Endothelial cell of umbilical vein (primary cell): ENCODE data around the gene H3-3A. TPM values are rescaled to one million over a fixed set of nuclear protein-coding genes. Genes with fewer than 3 reads are reported as not detected.

Experiments used
- BruUV-seq: library from RNA; stranded (reverse); fragments of 400-500 nt; replicated peaks from 2 replicates; lab custom pipeline; 2021; lab: Mats Ljungman, UMichigan
- CTCF ChIA-PET: fragments of 300-600, 350-600 bp; sonication (Branson Sonifier 250); formaldehyde crosslinking; loops from one replicate; lab custom pipeline; 2021; ENCODE audit warnings: antibody characterized with exemption, inconsistent platforms; lab: Charles Lee
- POLR2A ChIA-PET: fragments of 300-600, 350-600 bp; sonication (Branson Sonifier 250); formaldehyde crosslinking; loops from one replicate; lab custom pipeline; 2021; ENCODE audit warnings: antibody characterized with exemption, inconsistent platforms; lab: Charles Lee
- DNase-seq: peaks from one replicate; pipeline ENCODE4 v3.0.0-alpha.2; 2011; ENCODE audit warnings: low read depth, low spot score
- FAIRE-seq: peaks from 2 replicates; lab custom pipeline; 2011; peaks lifted over from hg19 to GRCh38; lab: Jason Lieb, UNC
- H2AFZ ChIP-seq: 2 replicates; pipeline ENCODE4 v1.6.0; 2012; ENCODE audit warnings: low read depth, low read length, control low read depth, inconsistent platforms
- H3K27ac ChIP-seq: 2 replicates; pipeline ENCODE4 v1.5.1; 2011; ENCODE audit warnings: low read depth, mild to moderate bottlenecking, control low read depth, low read length, moderate library complexity; ENCODE audit not compliant: insufficient read depth
- H3K27me3 ChIP-seq, 2 experiments: 2 replicates each; pipeline versions ENCODE4 v1.6.0 to v1.6.1; 2011; ENCODE audit warnings: low read length in 2 of 2, mixed read lengths in 1 of 2; ENCODE audit not compliant: control insufficient read depth in 2 of 2, insufficient read depth in 2 of 2
- H3K36me3 ChIP-seq, 2 experiments: 2 replicates in 1 of 2; 3 replicates in 1 of 2; pipeline ENCODE4 v1.5.1; 2011; ENCODE audit warnings: low read length in 2 of 2, mild to moderate bottlenecking in 1 of 2, moderate library complexity in 1 of 2; ENCODE audit not compliant: control insufficient read depth in 2 of 2, insufficient read depth in 2 of 2; ENCODE audit errors: extremely low read depth in 1 of 2
- H3K4me1 ChIP-seq: 3 replicates; pipeline ENCODE4 v1.5.1; 2011; ENCODE audit warnings: mild to moderate bottlenecking, low read length; ENCODE audit not compliant: control insufficient read depth, insufficient read depth; ENCODE audit errors: extremely low read depth
- H3K4me2 ChIP-seq: 2 replicates; pipeline ENCODE4 v1.6.1; 2011; ENCODE audit warnings: low read length, control low read depth, mixed read lengths; ENCODE audit not compliant: insufficient read depth
- H3K4me3 ChIP-seq, 3 experiments: fragments of 200-600 bp in 1 of 3; sonication (generic), shearing (Covaris generic) in 1 of 3; replicated peaks in 1 of 3; 2 replicates each; pipeline ENCODE4 v1.5.1; 2011 to 2016; ENCODE audit warnings: control low read depth in 3 of 3, low read length in 3 of 3, mild to moderate bottlenecking in 2 of 3, inconsistent platforms in 1 of 3, low read depth in 1 of 3, moderate library complexity in 1 of 3; ENCODE audit not compliant: insufficient read depth in 1 of 3
- H3K79me2 ChIP-seq: 2 replicates; pipeline ENCODE4 v1.6.0; 2012; ENCODE audit warnings: low read length, inconsistent platforms; ENCODE audit not compliant: control insufficient read depth, insufficient read depth
- H3K9ac ChIP-seq: replicated peaks from 2 replicates; pipeline ENCODE3; 2011; ENCODE audit warnings: low read length, control low read depth; ENCODE audit not compliant: insufficient read depth; ENCODE audit errors: extremely low read depth
- H3K9me1 ChIP-seq: replicated peaks from 3 replicates; pipeline ENCODE4 v1.6.0; 2011; ENCODE audit warnings: mild to moderate bottlenecking, low read length; ENCODE audit not compliant: control insufficient read depth, insufficient read depth; ENCODE audit errors: extremely low read depth
- H3K9me3 ChIP-seq: replicated peaks from 2 replicates; pipeline ENCODE4 v1.5.1; 2012; ENCODE audit warnings: low read length, inconsistent platforms; ENCODE audit not compliant: control insufficient read depth, insufficient read depth
- H4K20me1 ChIP-seq: replicated peaks from 2 replicates; pipeline ENCODE3; 2011; ENCODE audit warnings: mild to moderate bottlenecking, low read length; ENCODE audit not compliant: control insufficient read depth, insufficient read depth; ENCODE audit errors: extremely low read depth
- EZH2 ChIP-seq: IDR thresholded peaks from 2 replicates; pipeline ENCODE4 v1.6.1; 2012; ENCODE audit warnings: borderline replicate concordance, low read depth, mild to moderate bottlenecking, moderate library complexity, low read length, inconsistent platforms; ENCODE audit not compliant: severe bottlenecking
- FOS ChIP-seq: IDR thresholded peaks from 2 replicates; pipeline ENCODE4 v1.6.1; 2011; ENCODE audit warnings: mild to moderate bottlenecking, low read length, moderate library complexity, borderline replicate concordance; ENCODE audit not compliant: insufficient read depth
- JUN ChIP-seq: IDR thresholded peaks from 2 replicates; pipeline ENCODE4 v1.6.1; 2011; ENCODE audit warnings: borderline replicate concordance, low read depth; ENCODE audit not compliant: insufficient read length, insufficient read depth
- POLR2A ChIP-seq: IDR thresholded peaks from 2 replicates; pipeline ENCODE4 v1.6.1; 2012; ENCODE audit warnings: low read depth, mild to moderate bottlenecking, control low read depth, low read length
- POLR2AphosphoS5 ChIP-seq: IDR thresholded peaks from 2 replicates; pipeline ENCODE4 v1.6.1; 2012; ENCODE audit warnings: low read depth, mild to moderate bottlenecking, control low read depth, low read length, moderate library complexity; ENCODE audit not compliant: insufficient read depth
- dilution Hi-C: fragments of 300-500 bp; cut with MboI; formaldehyde crosslinking; loops from one replicate; pipeline ENCODE4 v1.15.0; 2019; ENCODE audit warnings: low sequenced_read_pairs; ENCODE audit not compliant: extremely low pct_ligation_motif_present
- intact Hi-C: fragments of 100-400 bp; cut with micrococcal nuclease; formaldehyde crosslinking; loops from one replicate; pipeline ENCODE4 v1.10.0; 2022
- polyA plus RNA-seq, 4 experiments: library from polyadenylated mRNA; depleted of rRNA in 3 of 4; stranded (reverse) in 3 of 4; unstranded in 1 of 4; fragments of >200 nt; gene quantifications; 2 replicates each; pipeline versions ENCODE4 v1.2.1 to v1.2.3, GENCODE V29; 2011 to 2012; ENCODE audit warnings: missing spikeins in 1 of 4
- total RNA-seq: library from RNA; stranded (reverse); gene quantifications from 2 replicates; pipeline ENCODE4 v1.2.3, GENCODE V29; 2021
- TF ChIP-seq, protein P1 (sequence below), 2 donors: IDR thresholded peaks; 1 replicate in 1 of 2; 2 replicates in 1 of 2; pipeline ENCODE4 v1.5.1; 2011; ENCODE audit warnings: low read length in 2 of 2, mild to moderate bottlenecking in 2 of 2, moderate library complexity in 2 of 2, control low read depth in 1 of 2, inconsistent platforms in 1 of 2, low read depth in 1 of 2; ENCODE audit not compliant: insufficient read depth in 1 of 2; ENCODE audit errors: extremely low read depth in 1 of 2
- TF ChIP-seq, protein P2 (sequence below): IDR thresholded peaks from 2 replicates; pipeline ENCODE4 v1.6.1; 2011; ENCODE audit not compliant: insufficient read depth, insufficient read length

The H3-3A gene
- total and polyA plus RNA-seq, 2 donors (not counting 3 experiments of a cell fraction or from before 2014, with no cell fraction given): 426 to 477 TPM

GRCh38 chr1:226111883-226112261, 49.4 kb downstream of the H3-3A start:
- Histone ChIP-seq H2AFZ (no peak overlapping the region), H3K9ac (no peak overlapping the region), H3K4me1 (peaks cover 13% of the 10 kb centered on the region), H3K4me3 (no peak overlapping the region), H3K9me3 (no peaks in the 10 kb centered on the region), H3K9me1 (no peaks in the 10 kb centered on the region), H3K4me2 (no peak overlapping the region), H3K27ac (no peak overlapping the region), H3K27me3 (no peaks in the 10 kb centered on the region), H3K36me3 (no peaks in the 10 kb centered on the region), H4K20me1 (no peaks in the 10 kb centered on the region), H3K79me2 (no peaks in the 10 kb centered on the region)
- no TSS peak for BruUV-seq
- ChIA-PET CTCF (interaction anchor here (1.4 to 6.4 kb wide), 3 partner anchors 11 to 47 kb away, joined by 5 to 55 read pairs (median 13); no protein-coding TSS in a partner anchor), POLR2A (interaction anchor here (1.9 kb wide), 1 partner anchor 49 kb away, joined by 6 read pairs; the partner anchor contains the start of gene H3-3A)
- FAIRE-seq (no peak), DNase-seq (no peak)
- intact Hi-C loops: no loop called here
- dilution Hi-C loops: no loop called here
- TF ChIP-seq, protein P1, sequence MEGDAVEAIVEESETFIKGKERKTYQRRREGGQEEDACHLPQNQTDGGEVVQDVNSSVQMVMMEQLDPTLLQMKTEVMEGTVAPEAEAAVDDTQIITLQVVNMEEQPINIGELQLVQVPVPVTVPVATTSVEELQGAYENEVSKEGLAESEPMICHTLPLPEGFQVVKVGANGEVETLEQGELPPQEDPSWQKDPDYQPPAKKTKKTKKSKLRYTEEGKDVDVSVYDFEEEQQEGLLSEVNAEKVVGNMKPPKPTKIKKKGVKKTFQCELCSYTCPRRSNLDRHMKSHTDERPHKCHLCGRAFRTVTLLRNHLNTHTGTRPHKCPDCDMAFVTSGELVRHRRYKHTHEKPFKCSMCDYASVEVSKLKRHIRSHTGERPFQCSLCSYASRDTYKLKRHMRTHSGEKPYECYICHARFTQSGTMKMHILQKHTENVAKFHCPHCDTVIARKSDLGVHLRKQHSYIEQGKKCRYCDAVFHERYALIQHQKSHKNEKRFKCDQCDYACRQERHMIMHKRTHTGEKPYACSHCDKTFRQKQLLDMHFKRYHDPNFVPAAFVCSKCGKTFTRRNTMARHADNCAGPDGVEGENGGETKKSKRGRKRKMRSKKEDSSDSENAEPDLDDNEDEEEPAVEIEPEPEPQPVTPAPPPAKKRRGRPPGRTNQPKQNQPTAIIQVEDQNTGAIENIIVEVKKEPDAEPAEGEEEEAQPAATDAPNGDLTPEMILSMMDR (IDR thresholded peaks at IDR 0.05; ENCODE audit: extremely low read depth in 1 of 2, insufficient read depth in 1 of 2, low read depth in 1 of 2, low read length in 2 of 2): no peak
- TF ChIP-seq, protein P2, sequence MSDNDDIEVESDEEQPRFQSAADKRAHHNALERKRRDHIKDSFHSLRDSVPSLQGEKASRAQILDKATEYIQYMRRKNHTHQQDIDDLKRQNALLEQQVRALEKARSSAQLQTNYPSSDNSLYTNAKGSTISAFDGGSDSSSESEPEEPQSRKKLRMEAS: no peak
- no peak for TF ChIP-seq POLR2A
- no peak for TF ChIP-seq JUN
- TF ChIP-seq EZH2: no peak
- no peak for TF ChIP-seq FOS
- no peak for TF ChIP-seq POLR2AphosphoS5
